ENCODE measurements around the gene ABCA1. TPM values are rescaled to one million over a fixed set of nuclear protein-coding genes. Genes with fewer than 3 reads are reported as not detected.
"Not testable (repeated sequence)": the region's sequence is repeated elsewhere in the genome, so short reads cannot be mapped to it uniquely, and the experiment has no call there.

The ABCA1 gene
- total RNA-seq, 1 experiment from 2014 or later: 2.3 TPM

DNA sequence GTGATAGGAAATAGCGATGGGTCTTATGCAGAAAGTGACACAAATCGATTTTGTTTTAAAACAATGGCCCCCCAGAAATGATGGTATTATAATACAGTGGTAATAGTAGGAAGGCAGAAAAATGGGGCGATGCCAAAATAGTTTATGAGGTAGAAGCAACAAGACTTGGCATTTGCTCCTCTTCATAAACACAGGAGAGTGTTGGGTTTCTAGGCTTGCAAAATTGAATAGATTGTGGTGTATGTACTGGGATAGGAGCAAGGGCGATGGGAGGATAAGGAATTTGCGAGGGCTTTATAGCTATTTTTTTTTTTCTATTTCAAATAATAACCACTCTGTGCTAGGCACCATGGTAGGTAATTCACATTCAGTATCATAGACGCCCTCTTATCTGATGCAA is 49.2 kb upstream of the ABCA1 start:
- H3K9me3 ChIP-seq (ENCODE audit: low read length): no peaks in the 10 kb centered on the region
- no peak overlapping the region for H3K4me2 ChIP-seq (ENCODE audit: low read length)
- H3K4me3 ChIP-seq (ENCODE audit: low read length): no peak overlapping the region
- intact Hi-C loops (cut with micrococcal nuclease): no loop called here
- 0 out of 2 replicates have a peak overlapping the region, but pooled peaks have one; percentile 23 for H3K27ac ChIP-seq (ENCODE audit: low read length)
- H3K4me1 ChIP-seq (ENCODE audit: insufficient read depth, low read length): peaks cover 14% of the 10 kb centered on the region
- H2AFZ ChIP-seq (ENCODE audit: low read length): no peak overlapping the region
- TF ChIP-seq, protein P1, sequence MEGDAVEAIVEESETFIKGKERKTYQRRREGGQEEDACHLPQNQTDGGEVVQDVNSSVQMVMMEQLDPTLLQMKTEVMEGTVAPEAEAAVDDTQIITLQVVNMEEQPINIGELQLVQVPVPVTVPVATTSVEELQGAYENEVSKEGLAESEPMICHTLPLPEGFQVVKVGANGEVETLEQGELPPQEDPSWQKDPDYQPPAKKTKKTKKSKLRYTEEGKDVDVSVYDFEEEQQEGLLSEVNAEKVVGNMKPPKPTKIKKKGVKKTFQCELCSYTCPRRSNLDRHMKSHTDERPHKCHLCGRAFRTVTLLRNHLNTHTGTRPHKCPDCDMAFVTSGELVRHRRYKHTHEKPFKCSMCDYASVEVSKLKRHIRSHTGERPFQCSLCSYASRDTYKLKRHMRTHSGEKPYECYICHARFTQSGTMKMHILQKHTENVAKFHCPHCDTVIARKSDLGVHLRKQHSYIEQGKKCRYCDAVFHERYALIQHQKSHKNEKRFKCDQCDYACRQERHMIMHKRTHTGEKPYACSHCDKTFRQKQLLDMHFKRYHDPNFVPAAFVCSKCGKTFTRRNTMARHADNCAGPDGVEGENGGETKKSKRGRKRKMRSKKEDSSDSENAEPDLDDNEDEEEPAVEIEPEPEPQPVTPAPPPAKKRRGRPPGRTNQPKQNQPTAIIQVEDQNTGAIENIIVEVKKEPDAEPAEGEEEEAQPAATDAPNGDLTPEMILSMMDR (conservative IDR thresholded peaks at IDR 0.05; ENCODE audit: low read depth, low read length): no peak
- no peak for TF ChIP-seq EZH2phosphoT487 (IDR thresholded peaks at IDR 0.05; ENCODE audit: borderline replicate concordance, low read length)
- no peak for TF ChIP-seq EZH2 (IDR thresholded peaks at IDR 0.05; ENCODE audit: low read length, unreplicated experiment)
- H3K79me2 ChIP-seq (ENCODE audit: low read length): no peaks in the 10 kb centered on the region
- no peaks in the 10 kb centered on the region for H4K20me1 ChIP-seq (ENCODE audit: low read length)
- ChIA-PET CTCF (no interaction called here), POLR2A (ENCODE audit: unreplicated experiment) (no interaction called here)
- H3K9ac ChIP-seq (ENCODE audit: low read length): no peak overlapping the region
- H3F3A ChIP-seq (ENCODE audit: low read length, unreplicated experiment): no peaks in the 10 kb centered on the region
- peak; percentile 1 for DNase-seq
- no peak for ATAC-seq
- H3K27me3 ChIP-seq (ENCODE audit: low read length): no peaks in the 10 kb centered on the region
- H3K9me2 ChIP-seq (replicated peaks; ENCODE audit: low read length): no peaks in the 10 kb centered on the region
- H3K36me3 ChIP-seq (ENCODE audit: low read depth, low read length): no peaks in the 10 kb centered on the region
- no TSS peak for BruUV-seq (replicated peaks)

DNA sequence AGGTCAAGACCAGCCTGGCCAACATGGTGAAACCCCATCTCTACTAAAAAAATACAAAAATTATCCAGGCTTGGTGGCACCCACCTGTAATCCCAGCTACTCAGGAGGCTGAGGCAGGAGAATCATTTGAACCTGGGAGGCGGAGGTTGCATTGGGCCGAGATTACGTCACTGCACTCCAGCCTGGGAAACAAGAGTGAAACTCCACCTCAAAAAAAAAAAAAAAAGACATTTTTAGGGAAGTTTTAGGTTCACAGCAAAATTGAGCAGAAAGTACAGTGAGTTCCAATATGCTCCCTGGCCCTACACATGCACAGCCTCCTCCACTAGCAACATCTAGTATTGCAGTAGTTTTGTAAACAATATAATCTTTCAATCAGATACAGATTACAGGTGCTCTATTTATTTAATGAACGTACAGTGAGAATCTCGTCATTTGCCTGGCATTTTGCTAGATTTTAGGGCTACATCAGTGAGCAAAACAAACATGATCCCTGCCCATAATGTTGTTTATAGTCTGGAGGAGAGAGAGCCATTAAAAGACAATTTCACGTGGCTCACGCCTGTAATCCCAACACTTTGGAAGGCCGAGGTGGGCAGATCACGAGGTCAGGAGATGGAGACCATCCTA is 48.1 kb upstream of the ABCA1 start:
- POLR2A ChIA-PET (ENCODE audit: unreplicated experiment); BruUV-seq (replicated peaks); CTCF ChIA-PET; H3K4me3 ChIP-seq (ENCODE audit: low read length); H3K36me3 ChIP-seq (ENCODE audit: low read depth, low read length); intact Hi-C loops (cut with micrococcal nuclease); H3K4me2 ChIP-seq (ENCODE audit: low read length); H3K79me2 ChIP-seq (ENCODE audit: low read length); ATAC-seq; H4K20me1 ChIP-seq (ENCODE audit: low read length); H2AFZ ChIP-seq (ENCODE audit: low read length); H3K9ac ChIP-seq (ENCODE audit: low read length); H3K9me3 ChIP-seq (ENCODE audit: low read length); DNase-seq; H3F3A ChIP-seq (ENCODE audit: low read length, unreplicated experiment); H3K27ac ChIP-seq (ENCODE audit: low read length); H3K27me3 ChIP-seq (ENCODE audit: low read length); H3K9me2 ChIP-seq (replicated peaks; ENCODE audit: low read length): not testable (repeated sequence)
- peaks cover 14% of the 10 kb centered on the region for H3K4me1 ChIP-seq (ENCODE audit: insufficient read depth, low read length)

DNA sequence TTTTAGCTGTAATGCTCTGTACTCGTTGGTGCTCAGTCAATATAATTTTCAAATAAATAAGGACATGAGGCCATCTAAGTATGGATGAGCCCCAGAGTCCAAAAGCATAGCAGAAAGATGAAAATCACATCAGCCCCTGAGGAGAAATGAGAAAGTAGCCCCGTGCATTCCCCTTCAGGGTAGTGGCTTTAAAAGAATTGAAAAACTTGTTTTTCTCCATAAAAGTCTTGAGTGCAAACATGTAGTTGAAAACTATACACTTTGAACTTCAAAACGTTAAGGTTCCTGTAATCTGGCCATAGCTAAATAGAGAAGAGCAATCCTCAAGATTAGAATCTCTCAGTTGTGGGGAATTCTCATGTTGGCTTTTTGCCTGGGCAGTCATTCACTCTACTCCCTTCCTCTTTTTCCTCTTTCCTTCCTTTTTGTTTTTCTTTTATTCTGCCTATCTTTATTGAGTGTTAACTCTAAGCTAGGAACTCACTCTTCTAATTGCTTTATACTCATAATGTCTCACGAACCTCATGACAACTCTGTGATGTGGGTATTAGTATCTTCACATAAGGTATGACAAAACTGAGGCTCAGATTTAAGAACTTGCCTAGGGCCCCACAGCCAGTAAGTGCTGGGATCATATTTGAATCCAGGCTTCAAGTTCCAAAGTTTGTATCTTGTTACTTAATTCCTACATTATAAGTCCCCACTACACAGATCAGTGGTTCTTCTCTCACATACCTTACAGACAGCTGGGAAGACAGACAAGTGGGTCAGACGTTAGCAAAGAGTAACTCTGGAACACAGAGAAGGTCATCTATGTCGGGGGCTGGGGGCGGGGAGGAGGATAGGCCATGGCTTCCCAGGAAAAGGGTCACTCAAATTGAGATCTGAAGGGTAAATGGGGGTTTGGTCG is 46.4 kb upstream of the ABCA1 start:
- no peak overlapping the region for H3K4me2 ChIP-seq (ENCODE audit: low read length)
- no peaks in the 10 kb centered on the region for H3K9me3 ChIP-seq (ENCODE audit: low read length)
- ChIA-PET POLR2A (ENCODE audit: unreplicated experiment) (no interaction called here), CTCF (no interaction called here)
- H3K36me3 ChIP-seq (ENCODE audit: low read depth, low read length): no peaks in the 10 kb centered on the region
- peaks cover 14% of the 10 kb centered on the region for H3K4me1 ChIP-seq (ENCODE audit: insufficient read depth, low read length)
- ATAC-seq: no peak
- no TSS peak for BruUV-seq (replicated peaks)
- intact Hi-C loops (cut with micrococcal nuclease): no loop called here
- H3K27ac ChIP-seq (ENCODE audit: low read length): no peak overlapping the region
- H4K20me1 ChIP-seq (ENCODE audit: low read length): no peaks in the 10 kb centered on the region
- H3F3A ChIP-seq (ENCODE audit: low read length, unreplicated experiment): no peaks in the 10 kb centered on the region
- no peaks in the 10 kb centered on the region for H3K27me3 ChIP-seq (ENCODE audit: low read length)
- H2AFZ ChIP-seq (ENCODE audit: low read length): no peak overlapping the region
- no peak for DNase-seq
- H3K79me2 ChIP-seq (ENCODE audit: low read length): no peaks in the 10 kb centered on the region
- H3K4me3 ChIP-seq (ENCODE audit: low read length): no peak overlapping the region
- TF ChIP-seq, protein P1 (conservative IDR thresholded peaks at IDR 0.05; ENCODE audit: low read depth, low read length): no peak
- no peak for TF ChIP-seq EZH2phosphoT487 (IDR thresholded peaks at IDR 0.05; ENCODE audit: borderline replicate concordance, low read length)
- no peak for TF ChIP-seq EZH2 (IDR thresholded peaks at IDR 0.05; ENCODE audit: low read length, unreplicated experiment)
- no peak overlapping the region for H3K9ac ChIP-seq (ENCODE audit: low read length)
- no peaks in the 10 kb centered on the region for H3K9me2 ChIP-seq (replicated peaks; ENCODE audit: low read length)

Data from PC-3 (cell line).